Panc1 (cell line): ENCODE results near the gene ETNK1. TPM values are rescaled to one million over a fixed set of nuclear protein-coding genes. Genes with fewer than 3 reads are reported as not detected.

Experiments
- ATAC-seq: fragments of 200-7000 bp; cut with Tn5 transposase; 2 replicates; pipeline ENCODE4 v1.9.1; 2020; ENCODE audit warnings: mild to moderate bottlenecking, moderate library complexity
- BruUV-seq: library from RNA; stranded (reverse); fragments of 400-500 nt; replicated peaks from 2 replicates; lab custom pipeline; 2021; lab: Mats Ljungman, UMichigan
- CTCF ChIA-PET: fragments of 300-600 bp; sonication (Branson Sonifier 250); formaldehyde crosslinking; loops from one replicate; lab custom pipeline; 2022; ENCODE audit warnings: antibody characterized with exemption; lab: Charles Lee
- POLR2A ChIA-PET: fragments of 300-600 bp; sonication (Branson Sonifier 250); formaldehyde crosslinking; loops from one replicate; lab custom pipeline; 2022; ENCODE audit warnings: antibody characterized with exemption; lab: Charles Lee
- DNase-seq: peaks from one replicate; pipeline ENCODE4 v3.0.0-alpha.2; 2010; ENCODE audit warnings: low read depth, low spot score
- H3K27ac ChIP-seq: 2 replicates; pipeline ENCODE4 v1.5.1; 2011; ENCODE audit warnings: mild to moderate bottlenecking, low read length, inconsistent platforms
- H3K27me3 ChIP-seq: fragments of 200-500 bp; sonication (Bioruptor generic); 2 replicates; pipeline ENCODE4 v1.6.0; 2014; ENCODE audit warnings: low read length, inconsistent platforms; ENCODE audit not compliant: control insufficient read depth, insufficient read depth
- H3K36me3 ChIP-seq: fragments of 200-500 bp; sonication (Bioruptor generic); 2 replicates; pipeline ENCODE4 v1.5.1; 2014; ENCODE audit warnings: inconsistent platforms, mild to moderate bottlenecking, low read length, moderate library complexity; ENCODE audit not compliant: control insufficient read depth, insufficient read depth
- H3K4me1 ChIP-seq: 2 replicates; pipeline ENCODE4 v1.5.1; 2011; ENCODE audit warnings: inconsistent platforms, mild to moderate bottlenecking, low read length, moderate library complexity; ENCODE audit not compliant: control insufficient read depth, insufficient read depth
- H3K4me3 ChIP-seq, 2 experiments: 2 replicates each; pipeline ENCODE4 v1.5.1; 2011 to 2012; ENCODE audit warnings: low read depth in 2 of 2, low read length in 2 of 2, mild to moderate bottlenecking in 2 of 2, inconsistent platforms in 1 of 2, moderate library complexity in 1 of 2
- H3K9me3 ChIP-seq: fragments of 200-500 bp; sonication (Bioruptor generic); 2 replicates; pipeline ENCODE4 v1.5.1; 2014; ENCODE audit warnings: low read depth, mild to moderate bottlenecking, inconsistent platforms, low read length, moderate library complexity; ENCODE audit not compliant: control insufficient read depth, insufficient read depth
- POLR2AphosphoS5 ChIP-seq: IDR thresholded peaks from 2 replicates; pipeline ENCODE4 v1.6.1; 2012; ENCODE audit warnings: mild to moderate bottlenecking, low read depth, low read length, moderate library complexity
- SIN3A ChIP-seq: IDR thresholded peaks from 2 replicates; pipeline ENCODE4 v1.6.1; 2012; ENCODE audit warnings: low read depth, mild to moderate bottlenecking, low read length, moderate library complexity, borderline replicate concordance; ENCODE audit not compliant: insufficient read depth
- TCF7L2 ChIP-seq: IDR thresholded peaks from 2 replicates; pipeline ENCODE4 v1.6.1; 2011; ENCODE audit warnings: mild to moderate bottlenecking, low read depth, low read length, inconsistent platforms
- in situ Hi-C: cut with HindIII; loops from 2 replicates; pipeline ENCODE4 v1.10.0; 2016; ENCODE audit warnings: low sequenced_read_pairs, low pct_unique_long_range_greater_than_20kb
- intact Hi-C: fragments of 100-400 bp; cut with micrococcal nuclease; formaldehyde crosslinking; loops from one replicate; pipeline ENCODE4 v1.10.0; 2022; ENCODE audit not compliant: unreplicated experiment
- total RNA-seq: library from RNA; stranded (reverse); gene quantifications from one replicate; pipeline ENCODE4 v1.2.1, GENCODE V29; 2021; ENCODE audit not compliant: unreplicated experiment
- TF ChIP-seq, protein P1 (sequence below): fragments of 450-650 bp; IDR thresholded peaks from 2 replicates; pipeline ENCODE4 v1.5.1; 2017; ENCODE audit warnings: mild to moderate bottlenecking
- TF ChIP-seq, protein P2 (sequence below), 2 experiments: IDR thresholded peaks; 2 replicates each; pipeline ENCODE4 v1.6.1; 2011 to 2012; ENCODE audit warnings: low read depth in 2 of 2, control low read depth in 1 of 2, low read length in 1 of 2, mild to moderate bottlenecking in 1 of 2, moderate library complexity in 1 of 2; ENCODE audit not compliant: insufficient read depth in 1 of 2

ETNK1 gene
- total RNA-seq, 1 experiment from 2014 or later: 43.1 TPM

DNA sequence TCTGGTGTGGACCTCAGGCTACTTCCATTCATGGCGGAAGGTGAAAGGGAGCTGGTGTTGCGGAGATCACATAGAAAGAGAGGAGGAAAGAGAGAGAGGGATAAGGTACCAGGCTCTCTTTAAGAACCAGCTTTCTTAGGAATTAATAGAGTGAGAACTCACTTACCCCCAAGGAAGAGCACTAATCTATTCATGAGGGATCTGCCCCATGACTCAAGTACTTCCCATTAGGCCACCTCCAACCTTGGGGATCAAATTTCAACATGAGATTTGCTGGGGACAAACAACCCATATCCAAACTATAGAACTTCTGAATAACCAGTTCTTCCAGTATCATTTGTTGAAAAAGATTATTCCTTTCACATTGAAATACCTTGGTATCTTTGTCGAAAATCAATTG lies 46.6 kb upstream of the ETNK1 start:
- intact Hi-C loops (no loop called here), in situ Hi-C loops (no loop called here)
- Histone ChIP-seq H3K27me3 (no peaks in the 10 kb centered on the region), H3K4me3 (no peak overlapping the region), H3K9me3 (no peaks in the 10 kb centered on the region), H3K36me3 (no peaks in the 10 kb centered on the region), H3K27ac (no peak overlapping the region), H3K4me1 (no peaks in the 10 kb centered on the region)
- TF ChIP-seq TCF7L2: no peak
- TF ChIP-seq, protein P1, sequence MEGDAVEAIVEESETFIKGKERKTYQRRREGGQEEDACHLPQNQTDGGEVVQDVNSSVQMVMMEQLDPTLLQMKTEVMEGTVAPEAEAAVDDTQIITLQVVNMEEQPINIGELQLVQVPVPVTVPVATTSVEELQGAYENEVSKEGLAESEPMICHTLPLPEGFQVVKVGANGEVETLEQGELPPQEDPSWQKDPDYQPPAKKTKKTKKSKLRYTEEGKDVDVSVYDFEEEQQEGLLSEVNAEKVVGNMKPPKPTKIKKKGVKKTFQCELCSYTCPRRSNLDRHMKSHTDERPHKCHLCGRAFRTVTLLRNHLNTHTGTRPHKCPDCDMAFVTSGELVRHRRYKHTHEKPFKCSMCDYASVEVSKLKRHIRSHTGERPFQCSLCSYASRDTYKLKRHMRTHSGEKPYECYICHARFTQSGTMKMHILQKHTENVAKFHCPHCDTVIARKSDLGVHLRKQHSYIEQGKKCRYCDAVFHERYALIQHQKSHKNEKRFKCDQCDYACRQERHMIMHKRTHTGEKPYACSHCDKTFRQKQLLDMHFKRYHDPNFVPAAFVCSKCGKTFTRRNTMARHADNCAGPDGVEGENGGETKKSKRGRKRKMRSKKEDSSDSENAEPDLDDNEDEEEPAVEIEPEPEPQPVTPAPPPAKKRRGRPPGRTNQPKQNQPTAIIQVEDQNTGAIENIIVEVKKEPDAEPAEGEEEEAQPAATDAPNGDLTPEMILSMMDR: no peak
- no peak for TF ChIP-seq SIN3A
- TF ChIP-seq POLR2AphosphoS5: no peak
- TF ChIP-seq, protein P2, sequence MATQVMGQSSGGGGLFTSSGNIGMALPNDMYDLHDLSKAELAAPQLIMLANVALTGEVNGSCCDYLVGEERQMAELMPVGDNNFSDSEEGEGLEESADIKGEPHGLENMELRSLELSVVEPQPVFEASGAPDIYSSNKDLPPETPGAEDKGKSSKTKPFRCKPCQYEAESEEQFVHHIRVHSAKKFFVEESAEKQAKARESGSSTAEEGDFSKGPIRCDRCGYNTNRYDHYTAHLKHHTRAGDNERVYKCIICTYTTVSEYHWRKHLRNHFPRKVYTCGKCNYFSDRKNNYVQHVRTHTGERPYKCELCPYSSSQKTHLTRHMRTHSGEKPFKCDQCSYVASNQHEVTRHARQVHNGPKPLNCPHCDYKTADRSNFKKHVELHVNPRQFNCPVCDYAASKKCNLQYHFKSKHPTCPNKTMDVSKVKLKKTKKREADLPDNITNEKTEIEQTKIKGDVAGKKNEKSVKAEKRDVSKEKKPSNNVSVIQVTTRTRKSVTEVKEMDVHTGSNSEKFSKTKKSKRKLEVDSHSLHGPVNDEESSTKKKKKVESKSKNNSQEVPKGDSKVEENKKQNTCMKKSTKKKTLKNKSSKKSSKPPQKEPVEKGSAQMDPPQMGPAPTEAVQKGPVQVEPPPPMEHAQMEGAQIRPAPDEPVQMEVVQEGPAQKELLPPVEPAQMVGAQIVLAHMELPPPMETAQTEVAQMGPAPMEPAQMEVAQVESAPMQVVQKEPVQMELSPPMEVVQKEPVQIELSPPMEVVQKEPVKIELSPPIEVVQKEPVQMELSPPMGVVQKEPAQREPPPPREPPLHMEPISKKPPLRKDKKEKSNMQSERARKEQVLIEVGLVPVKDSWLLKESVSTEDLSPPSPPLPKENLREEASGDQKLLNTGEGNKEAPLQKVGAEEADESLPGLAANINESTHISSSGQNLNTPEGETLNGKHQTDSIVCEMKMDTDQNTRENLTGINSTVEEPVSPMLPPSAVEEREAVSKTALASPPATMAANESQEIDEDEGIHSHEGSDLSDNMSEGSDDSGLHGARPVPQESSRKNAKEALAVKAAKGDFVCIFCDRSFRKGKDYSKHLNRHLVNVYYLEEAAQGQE (IDR thresholded peaks at IDR 0.05; ENCODE audit: insufficient read depth in 1 of 2, low read depth in 2 of 2, low read length in 1 of 2): no peak
- POLR2A ChIA-PET: no interaction called here
- no peak for DNase-seq
- ATAC-seq: no peak
- CTCF ChIA-PET: no interaction called here
- no TSS peak for BruUV-seq

DNA sequence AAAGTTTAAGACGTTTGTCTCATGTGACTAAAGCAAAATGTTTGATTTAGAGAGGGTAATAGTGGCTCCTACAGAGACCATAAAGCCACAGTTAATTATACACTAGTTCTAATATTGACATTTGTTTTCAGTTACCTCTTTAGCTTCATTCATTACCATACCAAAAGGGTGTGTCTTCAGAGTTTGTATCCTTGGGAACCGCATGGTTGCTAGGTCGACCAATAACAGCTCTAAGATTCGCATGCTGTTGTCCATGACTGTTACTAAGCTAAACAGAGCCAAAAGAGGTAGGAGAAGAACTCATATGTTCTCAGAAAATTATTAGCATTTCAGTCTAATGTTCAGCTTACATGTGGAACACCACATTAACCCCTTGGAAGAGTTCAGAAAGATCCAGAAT lies 36.2 kb upstream of the ETNK1 start:
- DNase-seq (no peak), ATAC-seq (no peak)
- Histone ChIP-seq H3K4me1 (no peaks in the 10 kb centered on the region), H3K9me3 (no peaks in the 10 kb centered on the region), H3K4me3 (no peak overlapping the region), H3K27ac (no peak overlapping the region), H3K36me3 (no peaks in the 10 kb centered on the region), H3K27me3 (no peaks in the 10 kb centered on the region)
- no peak for TF ChIP-seq POLR2AphosphoS5
- TF ChIP-seq, protein P2 (IDR thresholded peaks at IDR 0.05; ENCODE audit: insufficient read depth in 1 of 2, low read depth in 2 of 2, low read length in 1 of 2): no peak
- TF ChIP-seq SIN3A: no peak
- TF ChIP-seq, protein P1: no peak
- no peak for TF ChIP-seq TCF7L2
- ChIA-PET CTCF (no interaction called here), POLR2A (interaction anchor here (0.6 kb wide), 1 partner anchor 36 kb away, joined by 3 read pairs; the partner anchor contains the start of gene ETNK1)
- BruUV-seq: no TSS peak
- in situ Hi-C loops (no loop called here), intact Hi-C loops (no loop called here)
